PC-9 (cell line): ENCODE results near the gene CDH16. TPM values are rescaled to one million over a fixed set of nuclear protein-coding genes. Genes with fewer than 3 reads are reported as not detected.
A peak's percentile ranks its signal among the peaks of the same experiment; 100 is the strongest.

Experiments used
- BruUV-seq: library from RNA; stranded (reverse); fragments of 400-500 nt; replicated peaks from 2 replicates; lab custom pipeline; 2021; lab: Mats Ljungman, UMichigan
- CTCF ChIA-PET: fragments of 300-600 bp; sonication (Branson Sonifier 250); formaldehyde crosslinking; loops from one replicate; lab custom pipeline; 2022; ENCODE audit warnings: antibody characterized with exemption; lab: Charles Lee
- POLR2A ChIA-PET: fragments of 300-600 bp; sonication (Branson Sonifier 250); formaldehyde crosslinking; loops from one replicate; lab custom pipeline; 2022; ENCODE audit warnings: antibody characterized with exemption; ENCODE audit not compliant: unreplicated experiment; lab: Charles Lee
- DNase-seq, 2 experiments: peaks; one replicate each; pipeline versions ENCODE4 v3.0.0 to v3.0.0-alpha.2; 2015 to 2022; ENCODE audit warnings: mixed read lengths in 1 of 2
- H2AFZ ChIP-seq: fragments of 200-600 bp; sonication (generic); 2 replicates; pipeline ENCODE4 v1.8.1; 2017; ENCODE audit warnings: antibody characterized with exemption
- H3F3A ChIP-seq: fragments of 200-600 bp; sonication (generic); 2 replicates; pipeline ENCODE4 v1.8.1; 2017; ENCODE audit warnings: antibody characterized with exemption, mild to moderate bottlenecking, low read depth; ENCODE audit not compliant: insufficient read depth
- H3K27ac ChIP-seq: fragments of 200-600 bp; sonication (generic); 2 replicates; pipeline ENCODE4 v1.6.1; 2016; ENCODE audit warnings: mixed run types
- H3K27me3 ChIP-seq: fragments of 200-600 bp; sonication (generic); 2 replicates; pipeline ENCODE4 v1.6.1; 2016; ENCODE audit warnings: low read depth, mixed run types; ENCODE audit not compliant: insufficient read depth
- H3K36me3 ChIP-seq: fragments of 200-600 bp; sonication (generic); 2 replicates; pipeline ENCODE4 v1.6.1; 2016; ENCODE audit warnings: low read depth, mixed run types
- H3K4me1 ChIP-seq: fragments of 200-600 bp; sonication (generic); replicated peaks from 2 replicates; pipeline ENCODE4 v1.6.1; 2016; ENCODE audit warnings: mixed run types; ENCODE audit not compliant: insufficient read depth
- H3K4me2 ChIP-seq: fragments of 200-600 bp; sonication (generic); 2 replicates; pipeline ENCODE4 v1.6.1; 2017; ENCODE audit warnings: mixed run types
- H3K4me3 ChIP-seq: fragments of 200-600 bp; sonication (generic); 2 replicates; pipeline ENCODE4 v1.6.1; 2016; ENCODE audit warnings: mixed run types
- H3K79me2 ChIP-seq: fragments of 200-600 bp; sonication (generic); 2 replicates; pipeline ENCODE4 v1.6.1; 2017; ENCODE audit warnings: low read depth, mixed run types
- H3K9me2 ChIP-seq: fragments of 200-600 bp; sonication (generic); 2 replicates; pipeline ENCODE4 v1.8.1; 2017; ENCODE audit warnings: mild to moderate bottlenecking; ENCODE audit not compliant: insufficient read depth
- H3K9me3 ChIP-seq: fragments of 200-600 bp; sonication (generic); 2 replicates; pipeline ENCODE4 v1.8.1; 2016; ENCODE audit warnings: low read depth; ENCODE audit not compliant: insufficient read depth
- H4K20me1 ChIP-seq: fragments of 200-600 bp; sonication (generic); 2 replicates; pipeline ENCODE4 v1.8.1; 2017; ENCODE audit not compliant: insufficient read depth
- CTCF ChIP-seq: fragments of 200-600 bp; sonication (generic); conservative IDR thresholded peaks from 2 replicates; pipeline ENCODE4 v1.6.1; 2017; ENCODE audit warnings: mixed run types, antibody characterized with exemption, mild to moderate bottlenecking, moderate library complexity
- EZH2 ChIP-seq: fragments of 200-600 bp; sonication (generic); IDR thresholded peaks from 2 replicates; pipeline ENCODE4 v1.8.0; 2017; ENCODE audit warnings: antibody characterized with exemption, low read depth
- intact Hi-C: fragments of 100-400 bp; cut with micrococcal nuclease; formaldehyde crosslinking; loops from one replicate; pipeline ENCODE4 v1.10.0; 2022; ENCODE audit not compliant: unreplicated experiment
- total RNA-seq: library from RNA; stranded (reverse); gene quantifications from 2 replicates; pipeline ENCODE4 v1.2.3, GENCODE V29; 2021

CDH16 gene
- total RNA-seq, 1 experiment from 2014 or later = not detected

- no peak for DNase-seq
- Histone ChIP-seq H3F3A (peaks cover 21% of the 10 kb centered on the region; the same call in 1 of the 2 replicates), H3K4me2 (peak overlapping the region; percentile 40), H3K9me2 (no peaks in the 10 kb centered on the region), H3K27me3 (no peaks in the 10 kb centered on the region), H3K9me3 (no peaks in the 10 kb centered on the region), H3K4me1 (peaks cover 15% of the 10 kb centered on the region), H3K79me2 (peaks cover 8% of the 10 kb centered on the region), H4K20me1 (0 out of 2 replicates have a peak, but pooled peaks cover 4% of the 10 kb centered on the region), H3K36me3 (peaks cover 17% of the 10 kb centered on the region; the same call in 1 of the 2 replicates), H3K27ac (0 out of 2 replicates have a peak overlapping the region, but pooled peaks have one; percentile 13), H2AFZ (no peak overlapping the region), H3K4me3 (no peak overlapping the region)
- intact Hi-C loops = loop anchor here (5.0 kb wide), 1 partner anchor 40 kb away; the partner anchor contains the start of gene RRAD
- BruUV-seq = no TSS peak
- ChIA-PET CTCF (interaction anchor here (0.6 to 1.2 kb wide), 2 partner anchors 14 to 42 kb away, joined by 4 to 12 read pairs; no protein-coding TSS in a partner anchor), POLR2A (no interaction called here)
- TF ChIP-seq CTCF (no peak), EZH2 (no peak)
Measured at GRCh38 chr16:66886914-66887313, 31.8 kb downstream of the CDH16 start.

GRCh38 chr16:66886321-66886720 lies 32.4 kb downstream of the CDH16 start:
- Histone ChIP-seq H3F3A (peaks cover 20% of the 10 kb centered on the region; the same call in 1 of the 2 replicates), H3K9me3 (no peaks in the 10 kb centered on the region), H3K79me2 (peaks cover 13% of the 10 kb centered on the region), H3K4me3 (peak overlapping the region; percentile 11; the same call in 1 of the 2 replicates), H3K4me2 (peak overlapping the region; percentile 40), H3K27me3 (no peaks in the 10 kb centered on the region), H2AFZ (no peak overlapping the region), H3K4me1 (peaks cover 21% of the 10 kb centered on the region), H4K20me1 (0 out of 2 replicates have a peak, but pooled peaks cover 4% of the 10 kb centered on the region), H3K9me2 (no peaks in the 10 kb centered on the region), H3K27ac (peak overlapping the region; percentile 51; the same call in 1 of the 2 replicates), H3K36me3 (peaks cover 17% of the 10 kb centered on the region; the same call in 1 of the 2 replicates)
- no TSS peak for BruUV-seq
- DNase-seq = peak in 1 of 2 experiments; percentile 52
- ChIA-PET CTCF (interaction anchor here (0.6 to 1.2 kb wide), 2 partner anchors 13 to 43 kb away, joined by 4 to 12 read pairs; no protein-coding TSS in a partner anchor), POLR2A (no interaction called here)
- intact Hi-C loops = loop anchor here (5.0 kb wide), 1 partner anchor 41 kb away; the partner anchor contains the start of gene RRAD
- TF ChIP-seq CTCF = no peak
- no peak for TF ChIP-seq EZH2

GRCh38 chr16:66885491-66885890 lies 33.2 kb downstream of the CDH16 start:
- TF ChIP-seq EZH2 (no peak), CTCF (no peak)
- no peak for DNase-seq
- BruUV-seq = no TSS peak
- 0 out of 2 replicates have a peak, but pooled peaks cover 4% of the 10 kb centered on the region for H4K20me1 ChIP-seq
- peaks cover 18% of the 10 kb centered on the region for H3K79me2 ChIP-seq
- H2AFZ ChIP-seq = no peak overlapping the region
- peaks cover 21% of the 10 kb centered on the region for H3K4me1 ChIP-seq
- ChIA-PET POLR2A (no interaction called here), CTCF (interaction anchor here (0.6 to 1.2 kb wide), 2 partner anchors 12 to 13 kb away, joined by 3 to 4 read pairs; no protein-coding TSS in a partner anchor)
- H3K36me3 ChIP-seq = peaks cover 17% of the 10 kb centered on the region; the same call in 1 of the 2 replicates
- no peak overlapping the region for H3K27ac ChIP-seq
- peaks cover 15% of the 10 kb centered on the region; the same call in 1 of the 2 replicates for H3F3A ChIP-seq
- H3K27me3 ChIP-seq = no peaks in the 10 kb centered on the region
- H3K4me3 ChIP-seq = no peak overlapping the region
- no peak overlapping the region for H3K4me2 ChIP-seq
- intact Hi-C loops = loop anchor here (5.0 kb wide), 1 partner anchor 42 kb away; the partner anchor contains the start of gene RRAD
- no peaks in the 10 kb centered on the region for H3K9me3 ChIP-seq
- H3K9me2 ChIP-seq = no peaks in the 10 kb centered on the region
